BE2C (cell line): Measurements from ENCODE around the gene PITHD1.

Experiments used
- DNase-seq: peaks from one replicate; pipeline ENCODE4 v3.0.0-alpha.2; 2020
- H3K27me3 ChIP-seq: fragments of 250-450 bp; sonication (Bioruptor Pico); 2 replicates; pipeline ENCODE4 v1.5.1; 2020; ENCODE audit warnings: mild to moderate bottlenecking
- H3K36me3 ChIP-seq: fragments of 250-450 bp; sonication (Bioruptor Pico); 2 replicates; pipeline ENCODE4 v1.5.1; 2020; ENCODE audit warnings: mild to moderate bottlenecking
- H3K4me1 ChIP-seq: fragments of 250-450 bp; sonication (Bioruptor Pico); 2 replicates; pipeline ENCODE4 v1.5.1; 2020
- H3K4me3 ChIP-seq: 2 replicates; pipeline ENCODE4 v1.5.1; 2011; ENCODE audit warnings: low read depth, low read length
- H3K9me3 ChIP-seq: fragments of 250-450 bp; sonication (Bioruptor Pico); 2 replicates; pipeline ENCODE4 v1.5.1; 2020
- TF ChIP-seq, protein P1 (sequence below): IDR thresholded peaks from 2 replicates; pipeline ENCODE4 v1.5.1; 2012; ENCODE audit warnings: mild to moderate bottlenecking, low read depth, low read length

Gene PITHD1

DNA sequence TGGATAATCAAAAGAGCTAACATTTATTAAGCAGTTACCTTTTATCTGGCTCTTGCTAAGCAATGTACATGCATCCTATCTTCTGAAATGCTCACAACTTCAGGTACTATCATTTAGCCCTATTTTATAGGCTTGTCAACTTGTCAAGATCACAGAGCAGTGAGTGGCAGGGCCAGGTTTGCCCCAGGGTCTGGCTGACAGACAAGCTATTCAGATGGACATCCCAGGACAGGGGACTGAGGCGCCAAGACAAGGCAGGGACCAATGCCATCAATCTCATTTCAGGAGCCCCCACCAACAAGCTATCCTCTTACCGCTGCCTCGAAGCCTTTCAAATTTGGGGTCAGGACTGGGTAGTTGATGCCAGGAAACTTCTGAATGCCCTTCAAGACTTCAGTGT, 38.1 kb downstream of the PITHD1 start:
- Histone ChIP-seq H3K4me1 (no peaks in the 10 kb centered on the region), H3K4me3 (no peak overlapping the region), H3K36me3 (no peaks in the 10 kb centered on the region), H3K9me3 (no peaks in the 10 kb centered on the region), H3K27me3 (no peaks in the 10 kb centered on the region)
- TF ChIP-seq, protein P1, sequence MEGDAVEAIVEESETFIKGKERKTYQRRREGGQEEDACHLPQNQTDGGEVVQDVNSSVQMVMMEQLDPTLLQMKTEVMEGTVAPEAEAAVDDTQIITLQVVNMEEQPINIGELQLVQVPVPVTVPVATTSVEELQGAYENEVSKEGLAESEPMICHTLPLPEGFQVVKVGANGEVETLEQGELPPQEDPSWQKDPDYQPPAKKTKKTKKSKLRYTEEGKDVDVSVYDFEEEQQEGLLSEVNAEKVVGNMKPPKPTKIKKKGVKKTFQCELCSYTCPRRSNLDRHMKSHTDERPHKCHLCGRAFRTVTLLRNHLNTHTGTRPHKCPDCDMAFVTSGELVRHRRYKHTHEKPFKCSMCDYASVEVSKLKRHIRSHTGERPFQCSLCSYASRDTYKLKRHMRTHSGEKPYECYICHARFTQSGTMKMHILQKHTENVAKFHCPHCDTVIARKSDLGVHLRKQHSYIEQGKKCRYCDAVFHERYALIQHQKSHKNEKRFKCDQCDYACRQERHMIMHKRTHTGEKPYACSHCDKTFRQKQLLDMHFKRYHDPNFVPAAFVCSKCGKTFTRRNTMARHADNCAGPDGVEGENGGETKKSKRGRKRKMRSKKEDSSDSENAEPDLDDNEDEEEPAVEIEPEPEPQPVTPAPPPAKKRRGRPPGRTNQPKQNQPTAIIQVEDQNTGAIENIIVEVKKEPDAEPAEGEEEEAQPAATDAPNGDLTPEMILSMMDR, result no peak
- DNase-seq, result no peak

DNA sequence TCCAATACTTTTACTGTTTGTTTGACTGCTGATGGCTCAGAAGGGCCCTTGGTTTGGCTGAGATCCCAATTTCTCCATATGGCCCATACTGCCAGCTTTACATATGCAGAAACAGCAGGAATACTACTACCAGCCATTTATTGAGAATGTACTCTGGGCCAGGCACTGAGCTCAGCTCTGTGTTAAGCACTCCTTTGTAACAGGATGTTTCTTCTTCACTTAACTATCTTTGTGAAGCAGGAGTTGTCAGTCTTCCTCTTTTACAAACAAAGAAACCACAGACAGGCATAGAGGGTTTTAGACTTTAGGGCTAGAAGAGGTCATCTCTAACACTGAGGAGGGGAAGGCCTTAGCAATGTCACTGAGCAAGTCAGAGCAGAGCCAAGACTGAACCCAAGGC, 38.7 kb downstream of the PITHD1 start:
- Histone ChIP-seq H3K9me3 (no peaks in the 10 kb centered on the region), H3K36me3 (no peaks in the 10 kb centered on the region), H3K4me3 (no peak overlapping the region), H3K27me3 (no peaks in the 10 kb centered on the region), H3K4me1 (no peaks in the 10 kb centered on the region)
- no peak for DNase-seq
- TF ChIP-seq, protein P1, result no peak

- Histone ChIP-seq H3K4me3 (no peak overlapping the region), H3K27me3 (no peaks in the 10 kb centered on the region), H3K9me3 (no peaks in the 10 kb centered on the region), H3K4me1 (no peaks in the 10 kb centered on the region), H3K36me3 (no peaks in the 10 kb centered on the region)
- no peak for DNase-seq
- TF ChIP-seq, protein P1, result no peak
These were observed 39.4 kb downstream of the PITHD1 start for GRCh38 chr1:23817633-23818032.

DNA sequence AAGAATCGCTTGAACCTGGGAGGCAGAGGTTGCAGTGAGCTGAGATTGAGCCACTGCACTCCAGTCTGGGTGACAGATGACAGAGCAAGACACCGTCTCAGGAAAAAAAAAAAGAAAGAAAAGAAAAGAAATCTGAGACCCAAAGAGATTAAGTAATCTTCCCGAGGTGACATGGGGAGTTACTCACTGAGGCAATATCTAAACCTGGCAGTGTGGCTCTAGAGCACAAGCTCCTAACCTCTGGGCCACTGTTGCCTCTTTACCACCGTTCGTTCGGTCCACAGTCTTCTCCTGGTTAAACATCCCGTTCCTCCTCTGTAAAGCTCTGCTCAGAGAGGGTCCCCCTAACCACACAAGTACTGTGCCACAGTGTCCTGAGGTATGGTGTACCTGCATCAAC, 45.5 kb downstream of the PITHD1 start:
- no peaks in the 10 kb centered on the region for H3K9me3 ChIP-seq
- no peaks in the 10 kb centered on the region for H3K36me3 ChIP-seq
- H3K4me1 ChIP-seq, result no peaks in the 10 kb centered on the region
- no peak overlapping the region for H3K4me3 ChIP-seq
- TF ChIP-seq, protein P1, result no peak
- H3K27me3 ChIP-seq, result no peaks in the 10 kb centered on the region
- no peak for DNase-seq

- Histone ChIP-seq H3K4me1 (no peaks in the 10 kb centered on the region), H3K27me3 (no peaks in the 10 kb centered on the region), H3K4me3 (peak overlapping the region; percentile 91), H3K9me3 (no peaks in the 10 kb centered on the region), H3K36me3 (no peaks in the 10 kb centered on the region)
- no peak for DNase-seq
- TF ChIP-seq, protein P1, result no peak
These were observed 46.5 kb downstream of the PITHD1 start for GRCh38 chr1:23824711-23825075.

DNA sequence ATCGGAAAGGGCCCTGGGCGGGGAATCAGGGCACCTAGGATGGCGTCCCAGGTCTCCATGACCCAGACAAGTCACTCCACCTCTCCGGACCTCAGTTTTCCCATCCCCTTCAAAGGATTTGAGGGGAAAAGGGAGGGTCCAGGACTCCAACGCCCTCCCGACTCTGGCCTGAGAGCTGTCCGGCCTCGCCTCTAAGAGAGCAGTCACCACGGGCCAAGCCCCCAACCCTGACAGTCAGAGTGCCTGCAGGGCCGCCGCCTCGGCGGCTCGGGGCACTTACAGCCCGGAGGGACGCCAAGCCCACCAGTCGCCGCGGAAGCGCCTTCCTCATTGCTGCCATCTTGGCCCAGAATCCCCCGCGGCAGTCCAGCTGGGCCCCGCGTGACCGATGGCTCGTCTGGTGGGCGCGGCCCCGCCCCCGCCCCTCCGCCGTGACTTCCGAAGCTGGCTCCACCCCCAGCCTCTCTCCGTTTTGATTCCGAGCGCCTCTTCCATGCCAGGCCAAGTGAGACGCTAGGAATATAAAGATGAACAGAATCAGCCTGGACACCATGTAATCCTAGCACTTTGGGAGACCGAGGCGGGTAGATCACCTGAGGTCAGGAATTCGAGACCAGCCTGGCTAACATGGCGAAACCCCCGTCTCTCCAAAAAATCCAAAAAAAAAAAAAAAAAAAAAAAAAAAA, 47.0 kb downstream of the PITHD1 start, which contains the start of gene HMGCL:
TSS of gene HMGCL (minus strand) at position 354 of the 686 bp plus-strand sequence. CDS start at position 340, 14 bp downstream.
- H3K9me3 ChIP-seq, result no peaks in the 10 kb centered on the region
- H3K4me1 ChIP-seq, result no peaks in the 10 kb centered on the region
- H3K4me3 ChIP-seq, result peak within 1 kb of the TSS; percentile 91
- peak; percentile 87 for DNase-seq
- no peaks in the 10 kb centered on the region for H3K27me3 ChIP-seq
- no peaks in the 10 kb centered on the region for H3K36me3 ChIP-seq
- TF ChIP-seq, protein P1, result no peak
